SK-N-SH (cell line): ENCODE measurements around the gene MAP3K19.

ENCODE experiments used
- CHD2 ChIP-seq: fragments of 150-350 bp; IDR thresholded peaks from 2 replicates; pipeline ENCODE4 v1.6.1; 2018; ENCODE audit warnings: low read length; ENCODE audit not compliant: partially characterized antibody
- GABPA ChIP-seq: IDR thresholded peaks from 2 replicates; pipeline ENCODE4 v1.4.0; 2012; ENCODE audit warnings: low read depth, mild to moderate bottlenecking
- JUND ChIP-seq: IDR thresholded peaks from 2 replicates; pipeline ENCODE4 v1.4.0; 2012
- TF ChIP-seq, protein P1 (sequence below): IDR thresholded peaks from 2 replicates; pipeline ENCODE4 v1.4.0; 2012; ENCODE audit warnings: low read depth
- TF ChIP-seq, protein P2 (sequence below): fragments of 200-600 bp; sonication (generic); IDR thresholded peaks from 2 replicates; pipeline ENCODE4 v1.6.1; 2017; ENCODE audit warnings: antibody characterized with exemption, mild to moderate bottlenecking, moderate library complexity
- TF ChIP-seq, protein P3 (sequence below): IDR thresholded peaks from 2 replicates; pipeline ENCODE4; 2012

DNA sequence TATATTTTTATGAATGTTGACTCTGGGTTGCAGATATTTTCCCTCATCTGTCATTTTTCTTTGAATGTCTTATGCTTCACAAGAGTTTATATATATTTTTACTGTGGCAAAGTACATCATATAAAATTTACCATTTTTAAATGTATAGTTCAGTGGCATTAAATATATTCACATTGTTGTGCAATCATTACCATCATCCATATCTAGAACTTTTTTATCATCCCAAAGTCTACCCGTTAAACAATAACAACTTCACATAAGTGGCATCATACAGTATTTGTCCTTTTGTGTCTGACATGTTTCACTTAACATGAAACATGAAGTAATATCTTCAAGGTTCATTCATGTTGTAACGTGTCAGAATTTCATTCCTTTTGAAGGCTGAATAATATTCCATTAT, 29.3 kb upstream of the MAP3K19 start:
- TF ChIP-seq JUND (no peak), GABPA (no peak), CHD2 (no peak)
- TF ChIP-seq, protein P1, sequence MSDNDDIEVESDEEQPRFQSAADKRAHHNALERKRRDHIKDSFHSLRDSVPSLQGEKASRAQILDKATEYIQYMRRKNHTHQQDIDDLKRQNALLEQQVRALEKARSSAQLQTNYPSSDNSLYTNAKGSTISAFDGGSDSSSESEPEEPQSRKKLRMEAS = no peak
- TF ChIP-seq, protein P2, sequence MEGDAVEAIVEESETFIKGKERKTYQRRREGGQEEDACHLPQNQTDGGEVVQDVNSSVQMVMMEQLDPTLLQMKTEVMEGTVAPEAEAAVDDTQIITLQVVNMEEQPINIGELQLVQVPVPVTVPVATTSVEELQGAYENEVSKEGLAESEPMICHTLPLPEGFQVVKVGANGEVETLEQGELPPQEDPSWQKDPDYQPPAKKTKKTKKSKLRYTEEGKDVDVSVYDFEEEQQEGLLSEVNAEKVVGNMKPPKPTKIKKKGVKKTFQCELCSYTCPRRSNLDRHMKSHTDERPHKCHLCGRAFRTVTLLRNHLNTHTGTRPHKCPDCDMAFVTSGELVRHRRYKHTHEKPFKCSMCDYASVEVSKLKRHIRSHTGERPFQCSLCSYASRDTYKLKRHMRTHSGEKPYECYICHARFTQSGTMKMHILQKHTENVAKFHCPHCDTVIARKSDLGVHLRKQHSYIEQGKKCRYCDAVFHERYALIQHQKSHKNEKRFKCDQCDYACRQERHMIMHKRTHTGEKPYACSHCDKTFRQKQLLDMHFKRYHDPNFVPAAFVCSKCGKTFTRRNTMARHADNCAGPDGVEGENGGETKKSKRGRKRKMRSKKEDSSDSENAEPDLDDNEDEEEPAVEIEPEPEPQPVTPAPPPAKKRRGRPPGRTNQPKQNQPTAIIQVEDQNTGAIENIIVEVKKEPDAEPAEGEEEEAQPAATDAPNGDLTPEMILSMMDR = no peak
- TF ChIP-seq, protein P3, sequence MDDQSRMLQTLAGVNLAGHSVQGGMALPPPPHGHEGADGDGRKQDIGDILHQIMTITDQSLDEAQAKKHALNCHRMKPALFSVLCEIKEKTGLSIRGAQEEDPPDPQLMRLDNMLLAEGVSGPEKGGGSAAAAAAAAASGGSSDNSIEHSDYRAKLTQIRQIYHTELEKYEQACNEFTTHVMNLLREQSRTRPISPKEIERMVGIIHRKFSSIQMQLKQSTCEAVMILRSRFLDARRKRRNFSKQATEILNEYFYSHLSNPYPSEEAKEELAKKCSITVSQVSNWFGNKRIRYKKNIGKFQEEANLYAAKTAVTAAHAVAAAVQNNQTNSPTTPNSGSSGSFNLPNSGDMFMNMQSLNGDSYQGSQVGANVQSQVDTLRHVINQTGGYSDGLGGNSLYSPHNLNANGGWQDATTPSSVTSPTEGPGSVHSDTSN = no peak
